WTC11 (cell line): Measurements from ENCODE around the gene CYP27A1. TPM values are rescaled to one million over a fixed set of nuclear protein-coding genes. Genes with fewer than 3 reads are reported as not detected.

Source experiments
- ATAC-seq: fragments of 200-7000 bp; cut with Tn5 transposase; 2 replicates; pipeline ENCODE4 v1.10.0; 2021; ENCODE audit warnings: mild to moderate bottlenecking, moderate library complexity
- CTCF ChIA-PET: fragments of 300-600 bp; sonication (Branson Sonifier 250); formaldehyde crosslinking; loops from one replicate; lab custom pipeline; 2021; ENCODE audit warnings: antibody characterized with exemption; lab: Charles Lee
- POLR2A ChIA-PET: fragments of 350-600 bp; sonication (Branson Sonifier 250); formaldehyde crosslinking; loops from one replicate; lab custom pipeline; 2021; ENCODE audit warnings: antibody characterized with exemption; lab: Charles Lee
- DNase-seq: peaks from one replicate; pipeline ENCODE4 v3.0.0; 2021; ENCODE audit warnings: low spot score
- H3K27ac Mint-ChIP-seq: 2 replicates; pipeline ENCODE4 v1.8.0; 2021; ENCODE audit warnings: mixed read lengths
- H3K27me3 Mint-ChIP-seq: 2 replicates; pipeline ENCODE4 v1.8.0; 2021; ENCODE audit warnings: low read depth, mild to moderate bottlenecking, moderate library complexity, mixed read lengths
- H3K36me3 Mint-ChIP-seq: 2 replicates; pipeline ENCODE4 v1.8.0; 2021; ENCODE audit warnings: mixed read lengths
- H3K4me1 Mint-ChIP-seq: 2 replicates; pipeline ENCODE4 v1.8.0; 2022; ENCODE audit warnings: mixed read lengths
- H3K4me3 Mint-ChIP-seq: 2 replicates; pipeline ENCODE4 v1.8.0; 2021; ENCODE audit warnings: mild to moderate bottlenecking, moderate library complexity, mixed read lengths
- H3K9me3 Mint-ChIP-seq: 2 replicates; pipeline ENCODE4 v1.8.0; 2021; ENCODE audit warnings: mixed read lengths
- CREM ChIP-seq: sonication (generic); formaldehyde crosslinking; IDR thresholded peaks from 2 replicates; pipeline ENCODE4 v1.8.1; 2022; ENCODE audit warnings: mild to moderate bottlenecking, missing genetic modification reagents, moderate library complexity
- E2F4 ChIP-seq: sonication (generic); formaldehyde crosslinking; IDR thresholded peaks from 2 replicates; pipeline ENCODE4 v1.8.1; 2022; ENCODE audit warnings: low read depth, mild to moderate bottlenecking, moderate library complexity, missing genetic modification reagents, borderline replicate concordance
- ELF4 ChIP-seq: sonication (generic); formaldehyde crosslinking; IDR thresholded peaks from 2 replicates; pipeline ENCODE4 v1.8.1; 2022; ENCODE audit warnings: low read depth, mild to moderate bottlenecking, moderate library complexity, missing genetic modification reagents
- ERG ChIP-seq: fragments of 250-450 bp; sonication (Bioruptor Pico); IDR thresholded peaks from 2 replicates; pipeline ENCODE4 v1.8.0; 2021; ENCODE audit warnings: mild to moderate bottlenecking
- HMGXB4 ChIP-seq: sonication (generic); formaldehyde crosslinking; IDR thresholded peaks from 2 replicates; pipeline ENCODE4 v1.8.1; 2023; ENCODE audit warnings: mild to moderate bottlenecking, moderate library complexity, missing genetic modification reagents
- MYBL2 ChIP-seq: sonication (generic); formaldehyde crosslinking; IDR thresholded peaks from 2 replicates; pipeline ENCODE4 v1.8.1; 2023; ENCODE audit warnings: mild to moderate bottlenecking, moderate library complexity, missing genetic modification reagents
- PRDM15 ChIP-seq: sonication (generic); formaldehyde crosslinking; IDR thresholded peaks from 2 replicates; pipeline ENCODE4 v1.8.0; 2022; ENCODE audit warnings: missing genetic modification reagents
- TEAD4 ChIP-seq: sonication (generic); formaldehyde crosslinking; IDR thresholded peaks from 2 replicates; pipeline ENCODE4 v1.8.0; 2022; ENCODE audit warnings: mild to moderate bottlenecking, missing genetic modification reagents
- total RNA-seq: library from RNA; stranded (reverse); gene quantifications from 3 replicates; pipeline ENCODE4 v1.2.3, GENCODE V29; 2021
- TF ChIP-seq, protein P1 (sequence below): fragments of 250-450 bp; sonication (Bioruptor Pico); IDR thresholded peaks from 2 replicates; pipeline ENCODE4 v1.9.0; 2021; ENCODE audit warnings: mild to moderate bottlenecking
- TF ChIP-seq, protein P2 (sequence below): fragments of 250-450 bp; sonication (Bioruptor Pico); IDR thresholded peaks from 2 replicates; pipeline ENCODE4 v2.1.2; 2022; ENCODE audit warnings: mild to moderate bottlenecking, moderate library complexity
- TF ChIP-seq, protein P3 (sequence below): sonication (generic); formaldehyde crosslinking; IDR thresholded peaks from 2 replicates; pipeline ENCODE4 v1.8.0; 2022; ENCODE audit warnings: mild to moderate bottlenecking, missing genetic modification reagents

The CYP27A1 gene
- total RNA-seq, 1 experiment from 2014 or later = 5.6 TPM

DNA sequence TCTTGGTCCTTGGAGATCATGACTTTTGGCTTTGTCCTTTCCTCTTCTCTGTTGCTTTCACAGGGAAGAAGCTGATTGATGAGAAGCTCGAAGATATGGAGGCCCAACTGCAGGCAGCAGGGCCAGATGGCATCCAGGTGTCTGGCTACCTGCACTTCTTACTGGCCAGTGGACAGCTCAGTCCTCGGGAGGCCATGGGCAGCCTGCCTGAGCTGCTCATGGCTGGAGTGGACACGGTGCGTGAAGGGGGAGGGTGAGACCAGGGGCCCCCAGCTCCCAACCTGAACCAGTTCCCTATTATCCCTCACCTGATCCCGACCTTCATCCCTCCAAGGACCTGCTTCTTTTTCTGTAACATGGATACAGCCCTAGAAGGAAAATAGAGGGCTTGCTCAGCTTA, 30.9 kb downstream of the CYP27A1 start:
- H3K4me1 Mint-ChIP-seq = no peaks in the 10 kb centered on the region
- no peak overlapping the region for H3K4me3 Mint-ChIP-seq
- TF ChIP-seq, protein P1, sequence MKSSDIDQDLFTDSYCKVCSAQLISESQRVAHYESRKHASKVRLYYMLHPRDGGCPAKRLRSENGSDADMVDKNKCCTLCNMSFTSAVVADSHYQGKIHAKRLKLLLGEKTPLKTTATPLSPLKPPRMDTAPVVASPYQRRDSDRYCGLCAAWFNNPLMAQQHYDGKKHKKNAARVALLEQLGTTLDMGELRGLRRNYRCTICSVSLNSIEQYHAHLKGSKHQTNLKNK (CRISPR knock-in tag) = no peak
- no peak for TF ChIP-seq ELF4
- no peak for TF ChIP-seq ERG
- no peak for TF ChIP-seq PRDM15
- TF ChIP-seq, protein P2, sequence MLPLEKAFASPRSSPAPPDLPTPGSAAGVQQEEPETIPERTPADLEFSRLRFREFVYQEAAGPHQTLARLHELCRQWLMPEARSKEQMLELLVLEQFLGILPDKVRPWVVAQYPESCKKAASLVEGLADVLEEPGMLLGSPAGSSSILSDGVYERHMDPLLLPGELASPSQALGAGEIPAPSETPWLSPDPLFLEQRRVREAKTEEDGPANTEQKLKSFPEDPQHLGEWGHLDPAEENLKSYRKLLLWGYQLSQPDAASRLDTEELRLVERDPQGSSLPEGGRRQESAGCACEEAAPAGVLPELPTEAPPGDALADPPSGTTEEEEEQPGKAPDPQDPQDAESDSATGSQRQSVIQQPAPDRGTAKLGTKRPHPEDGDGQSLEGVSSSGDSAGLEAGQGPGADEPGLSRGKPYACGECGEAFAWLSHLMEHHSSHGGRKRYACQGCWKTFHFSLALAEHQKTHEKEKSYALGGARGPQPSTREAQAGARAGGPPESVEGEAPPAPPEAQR (CRISPR knock-in tag) = no peak
- TF ChIP-seq, protein P3, sequence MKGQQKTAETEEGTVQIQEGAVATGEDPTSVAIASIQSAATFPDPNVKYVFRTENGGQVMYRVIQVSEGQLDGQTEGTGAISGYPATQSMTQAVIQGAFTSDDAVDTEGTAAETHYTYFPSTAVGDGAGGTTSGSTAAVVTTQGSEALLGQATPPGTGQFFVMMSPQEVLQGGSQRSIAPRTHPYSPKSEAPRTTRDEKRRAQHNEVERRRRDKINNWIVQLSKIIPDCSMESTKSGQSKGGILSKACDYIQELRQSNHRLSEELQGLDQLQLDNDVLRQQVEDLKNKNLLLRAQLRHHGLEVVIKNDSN (CRISPR knock-in tag) = no peak
- no peak for TF ChIP-seq MYBL2 (CRISPR knock-in tag)
- TF ChIP-seq TEAD4 (CRISPR knock-in tag) = no peak
- no peak for TF ChIP-seq HMGXB4
- no peaks in the 10 kb centered on the region for H3K9me3 Mint-ChIP-seq
- H3K27me3 Mint-ChIP-seq = no peaks in the 10 kb centered on the region
- ChIA-PET POLR2A (interaction anchor here (0.6 kb wide), 1 partner anchor 78 kb away, joined by 4 read pairs; no protein-coding TSS in a partner anchor), CTCF (interaction anchor here (0.9 kb wide), 1 partner anchor 103 kb away, joined by 3 read pairs; the partner anchor contains the start of gene TTLL4)
- ATAC-seq (no peak), DNase-seq (no peak)
- H3K27ac Mint-ChIP-seq = no peak overlapping the region
- no peaks in the 10 kb centered on the region for H3K36me3 Mint-ChIP-seq

DNA sequence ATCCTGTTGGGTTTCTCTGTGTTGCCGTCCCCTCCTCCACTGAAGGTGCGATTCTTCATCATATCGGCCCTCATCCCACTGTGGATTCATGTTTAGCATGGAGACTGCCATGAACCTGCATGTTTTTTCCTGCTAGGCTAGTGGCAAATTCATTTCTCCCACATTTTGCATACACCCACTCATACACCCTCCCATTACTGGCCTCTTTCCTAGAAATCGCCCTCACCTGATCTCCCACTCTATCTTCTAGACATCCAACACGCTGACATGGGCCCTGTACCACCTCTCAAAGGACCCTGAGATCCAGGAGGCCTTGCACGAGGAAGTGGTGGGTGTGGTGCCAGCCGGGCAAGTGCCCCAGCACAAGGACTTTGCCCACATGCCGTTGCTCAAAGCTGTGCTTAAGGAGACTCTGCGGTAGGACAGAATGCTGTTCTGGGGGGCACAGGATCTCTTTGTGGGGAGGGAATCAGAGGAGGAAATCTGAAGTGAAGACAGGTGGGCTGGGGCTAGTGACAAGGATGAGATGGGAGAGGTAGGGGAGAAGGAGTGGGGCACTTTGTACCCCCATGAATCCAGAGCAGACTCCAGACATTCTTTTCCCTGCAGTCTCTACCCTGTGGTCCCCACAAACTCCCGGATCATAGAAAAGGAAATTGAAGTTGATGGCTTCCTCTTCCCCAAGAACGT, 32.0 kb downstream of the CYP27A1 start:
- ChIA-PET CTCF (interaction anchor here (0.6 to 1.3 kb wide), 2 partner anchors 166 to 520 kb away, joined by 3 to 6 read pairs; no protein-coding TSS in a partner anchor), POLR2A (no interaction called here)
- H3K27me3 Mint-ChIP-seq = no peaks in the 10 kb centered on the region
- no peak for DNase-seq
- H3K4me3 Mint-ChIP-seq = no peak overlapping the region
- no peak for TF ChIP-seq CREM (CRISPR knock-in tag)
- TF ChIP-seq PRDM15 = no peak
- TF ChIP-seq E2F4 (CRISPR knock-in tag) = no peak
- no peaks in the 10 kb centered on the region for H3K36me3 Mint-ChIP-seq
- H3K9me3 Mint-ChIP-seq = no peaks in the 10 kb centered on the region
- ATAC-seq = no peak
- H3K27ac Mint-ChIP-seq = no peak overlapping the region
- no peaks in the 10 kb centered on the region for H3K4me1 Mint-ChIP-seq
